ENCODE data around the gene KCNJ9. TPM values are rescaled to one million over a fixed set of nuclear protein-coding genes. Genes with fewer than 3 reads are reported as not detected.

The KCNJ9 gene
- total and polyA plus RNA-seq, 2 of the 13 experiments (the other 11 are each of a cell fraction or from before 2014, with no cell fraction given) = not detected

- H4K20me1 ChIP-seq (ENCODE audit: insufficient read depth, low read length) = no peaks in the 10 kb centered on the region
- no peaks in the 10 kb centered on the region for H3K79me2 ChIP-seq (ENCODE audit: insufficient read depth, low read length)
- in situ Hi-C loops (cut with HindIII; ENCODE audit: extremely low pct_ligation_motif_present, low pct_unique_long_range_greater_than_20kb) (no loop called here), intact Hi-C loops (cut with micrococcal nuclease; ENCODE audit: unreplicated experiment) (no loop called here)
- DNase-seq (ENCODE audit: low spot score) (no peak), FAIRE-seq (no peak), ATAC-seq (no peak)
- no peak overlapping the region for H3K4me3 ChIP-seq (replicated peaks in 1 of 3; ENCODE audit: insufficient read depth in 1 of 3, low read depth in 2 of 3, low read length in 3 of 3)
- no peaks in the 10 kb centered on the region for H3K36me3 ChIP-seq (replicated peaks in 1 of 2; ENCODE audit: control insufficient read depth in 1 of 2, insufficient read depth in 2 of 2, low read length in 2 of 2)
- BruUV-seq (replicated peaks) = no TSS peak
- no peak overlapping the region; the same call in 1 of the 2 replicates for H3K4me2 ChIP-seq (ENCODE audit: low read depth, low read length)
- no peaks in the 10 kb centered on the region; a peak in 2 of 5 replicates for H3K27me3 ChIP-seq (ENCODE audit: control insufficient read depth in 1 of 2, insufficient read depth in 2 of 2, low read length in 2 of 2)
- peaks cover 68% of the 10 kb centered on the region for H3K4me1 ChIP-seq (ENCODE audit: insufficient read depth, low read length)
- H3K9ac ChIP-seq (ENCODE audit: insufficient read depth, low read depth, low read length) = no peak overlapping the region
- TF ChIP-seq E2F1 (CRISPR knock-in tag; IDR thresholded peaks at IDR 0.05) = no peak
- TF ChIP-seq NFRKB (IDR thresholded peaks at IDR 0.05) = no peak
- TF ChIP-seq SMAD3 (CRISPR knock-in tag; IDR thresholded peaks at IDR 0.05) = no peak
- no peak for TF ChIP-seq PBX3 (CRISPR knock-in tag; IDR thresholded peaks at IDR 0.05; ENCODE audit: borderline replicate concordance)
- TF ChIP-seq CCAR2 (optimal IDR thresholded peaks at IDR 0.05; ENCODE audit: low read depth, low read length) = no peak
- no peak for TF ChIP-seq ZNF205 (CRISPR knock-in tag; IDR thresholded peaks at IDR 0.05)
- no peak for TF ChIP-seq CBX5 (CRISPR knock-in tag; IDR thresholded peaks at IDR 0.05; ENCODE audit: borderline replicate concordance)
- ChIA-PET POLR2A (no interaction called here), CTCF (ENCODE audit: low intra/inter-chr PET ratio, low total read pairs) (no interaction called here)
- no peaks in the 10 kb centered on the region for H3K9me3 ChIP-seq (ENCODE audit: low read length)
- H2AFZ ChIP-seq (ENCODE audit: low read length) = no peak overlapping the region
- no peak overlapping the region for H3K27ac ChIP-seq (ENCODE audit: extremely low read length, insufficient read depth, low read length)
- WGBS (ENCODE audit: low lambda C conversion rate) = 41% methylated on average over 10 of the region's 12 CpGs
Observed at GRCh38 chr1:160116283-160117147, 35.2 kb downstream of the KCNJ9 start.
